AG04449 (cell line): ENCODE results near the gene CHMP2A.

Source experiments
- CTCF ChIA-PET: fragments of 350-600 bp; formaldehyde crosslinking; extraction: SDS; loops from one replicate; lab custom pipeline; 2021; ENCODE audit warnings: antibody characterized with exemption; lab: Yijun Ruan, JAX
- POLR2A ChIA-PET: fragments of 400-600, 350-600 bp; formaldehyde crosslinking; extraction: SDS; loops from one replicate; lab custom pipeline; 2020; ENCODE audit warnings: antibody characterized with exemption, inconsistent platforms; lab: Yijun Ruan, JAX
- DNase-seq: peaks from one replicate; pipeline ENCODE4 v3.0.0-alpha.2; 2010; ENCODE audit warnings: low read depth, low spot score
- H3K4me3 ChIP-seq: 2 replicates; pipeline ENCODE4 v1.5.1; 2011; ENCODE audit warnings: low read depth, mild to moderate bottlenecking, control low read depth, low read length
- TF ChIP-seq, protein P1 (sequence below): IDR thresholded peaks from one replicate; pipeline ENCODE4 v1.5.1; 2011; ENCODE audit warnings: mild to moderate bottlenecking, moderate library complexity, low read length, control low read depth, inconsistent platforms; ENCODE audit not compliant: insufficient read depth; ENCODE audit errors: missing control alignments

CHMP2A gene

DNA sequence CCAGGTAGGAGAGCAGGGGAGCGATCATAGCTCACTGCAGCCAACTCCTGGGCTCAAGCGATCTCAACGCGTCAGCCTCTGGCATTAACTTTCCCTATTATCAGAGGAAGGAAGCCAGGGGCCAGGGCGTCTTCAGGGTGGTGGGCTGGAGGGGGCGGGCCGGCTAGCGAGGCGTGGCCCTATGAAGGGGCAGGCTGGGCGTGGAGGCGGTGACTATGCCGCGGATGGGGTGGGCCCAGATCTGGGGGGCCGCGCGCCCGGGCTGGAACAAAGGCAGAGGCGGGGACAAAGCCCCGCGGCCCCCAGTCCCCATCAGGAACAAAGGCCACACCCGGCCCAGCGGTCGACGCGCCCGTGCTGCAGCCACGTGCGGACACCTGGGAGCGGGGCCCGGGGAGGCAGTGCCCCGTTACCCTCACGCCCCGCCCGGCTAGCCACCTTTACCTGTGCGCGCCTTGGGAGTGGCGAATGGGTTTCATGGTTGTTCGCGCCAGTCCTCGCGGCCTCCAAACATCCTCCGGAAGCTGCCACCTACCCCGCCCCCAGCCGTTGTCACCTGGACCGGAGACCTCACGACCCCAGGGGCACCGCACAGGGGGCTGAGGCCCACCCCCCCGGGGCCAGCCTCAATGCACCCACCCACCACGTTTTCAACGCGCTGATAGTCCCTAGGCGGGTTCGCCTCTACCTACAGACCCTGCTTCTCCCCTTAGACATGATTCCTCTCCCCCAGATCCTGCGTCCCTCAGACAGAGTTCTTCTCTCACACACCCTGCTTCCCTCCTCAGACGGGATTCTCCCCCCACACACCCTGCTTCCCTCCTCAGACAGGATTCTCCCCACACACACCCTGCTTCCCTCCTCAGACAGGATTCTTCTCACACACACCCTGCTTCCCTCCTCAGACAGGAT is 16.4 kb downstream of the CHMP2A start:
- POLR2A ChIA-PET: no interaction called here

DNA sequence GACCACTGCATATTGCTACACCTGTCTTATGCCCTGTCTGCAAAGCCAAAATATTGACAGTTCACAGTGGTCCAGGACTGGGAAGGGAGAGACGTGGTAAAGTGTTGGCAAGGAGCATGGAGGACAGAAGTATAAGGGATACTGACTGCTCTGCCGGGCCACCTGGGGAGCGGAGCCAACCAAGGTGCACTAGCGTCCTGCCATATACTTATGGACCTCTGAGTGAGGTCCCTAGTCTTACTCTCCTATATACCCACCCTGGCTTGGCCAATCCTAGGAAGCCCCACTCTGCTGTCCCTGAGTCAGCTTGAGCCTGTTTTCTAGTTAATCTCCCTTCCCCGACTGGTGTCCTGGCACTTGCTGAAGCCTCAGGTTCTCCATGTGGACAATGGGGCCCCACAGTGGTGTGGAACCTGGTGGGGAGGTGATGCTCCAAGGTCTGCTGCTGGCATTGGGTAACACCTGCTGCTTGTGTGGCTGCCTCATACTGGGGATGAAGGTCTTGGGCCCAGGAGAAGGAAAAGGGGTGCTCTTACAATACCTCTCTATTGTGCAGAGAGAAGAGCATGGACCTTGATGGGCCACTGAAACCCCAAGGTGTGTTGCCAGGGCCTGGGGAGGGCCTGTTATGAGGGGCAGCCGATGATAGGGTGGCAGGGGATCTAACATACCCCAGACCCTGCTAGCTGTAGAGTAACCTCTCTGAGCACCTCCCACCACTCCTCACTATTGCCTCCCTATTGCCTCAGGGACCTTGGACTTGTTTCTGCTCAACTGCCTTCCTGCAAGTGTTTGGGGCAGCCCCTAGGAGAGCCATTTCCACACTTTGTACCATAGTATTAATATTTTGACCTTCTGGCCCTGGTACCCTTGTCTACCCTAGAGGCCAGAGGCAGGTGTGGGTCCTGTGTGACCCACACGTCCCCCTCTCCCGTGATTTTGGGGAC is 17.8 kb downstream of the CHMP2A start:
- DNase-seq: no peak
- no peak overlapping the region for H3K4me3 ChIP-seq
- ChIA-PET CTCF (interaction anchor here (1.0 kb wide), 2 partner anchors 16 to 18 kb away, joined by 3 read pairs; no protein-coding TSS in a partner anchor), POLR2A (interaction anchor here (0.6 kb wide), 1 partner anchor 16 kb away, joined by 4 read pairs; no protein-coding TSS in a partner anchor)
- TF ChIP-seq, protein P1, sequence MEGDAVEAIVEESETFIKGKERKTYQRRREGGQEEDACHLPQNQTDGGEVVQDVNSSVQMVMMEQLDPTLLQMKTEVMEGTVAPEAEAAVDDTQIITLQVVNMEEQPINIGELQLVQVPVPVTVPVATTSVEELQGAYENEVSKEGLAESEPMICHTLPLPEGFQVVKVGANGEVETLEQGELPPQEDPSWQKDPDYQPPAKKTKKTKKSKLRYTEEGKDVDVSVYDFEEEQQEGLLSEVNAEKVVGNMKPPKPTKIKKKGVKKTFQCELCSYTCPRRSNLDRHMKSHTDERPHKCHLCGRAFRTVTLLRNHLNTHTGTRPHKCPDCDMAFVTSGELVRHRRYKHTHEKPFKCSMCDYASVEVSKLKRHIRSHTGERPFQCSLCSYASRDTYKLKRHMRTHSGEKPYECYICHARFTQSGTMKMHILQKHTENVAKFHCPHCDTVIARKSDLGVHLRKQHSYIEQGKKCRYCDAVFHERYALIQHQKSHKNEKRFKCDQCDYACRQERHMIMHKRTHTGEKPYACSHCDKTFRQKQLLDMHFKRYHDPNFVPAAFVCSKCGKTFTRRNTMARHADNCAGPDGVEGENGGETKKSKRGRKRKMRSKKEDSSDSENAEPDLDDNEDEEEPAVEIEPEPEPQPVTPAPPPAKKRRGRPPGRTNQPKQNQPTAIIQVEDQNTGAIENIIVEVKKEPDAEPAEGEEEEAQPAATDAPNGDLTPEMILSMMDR: no peak

More for the DNA sequence above, 16.4 kb downstream of the CHMP2A start:
- DNase-seq: no peak
- TF ChIP-seq, protein P1: no peak
- H3K4me3 ChIP-seq: peak overlapping the region; percentile 15; the same call in 1 of the 2 replicates
- CTCF ChIA-PET: interaction anchor here (1.0 kb wide), 2 partner anchors 17 to 19 kb away, joined by 3 read pairs; no protein-coding TSS in a partner anchor

DNA sequence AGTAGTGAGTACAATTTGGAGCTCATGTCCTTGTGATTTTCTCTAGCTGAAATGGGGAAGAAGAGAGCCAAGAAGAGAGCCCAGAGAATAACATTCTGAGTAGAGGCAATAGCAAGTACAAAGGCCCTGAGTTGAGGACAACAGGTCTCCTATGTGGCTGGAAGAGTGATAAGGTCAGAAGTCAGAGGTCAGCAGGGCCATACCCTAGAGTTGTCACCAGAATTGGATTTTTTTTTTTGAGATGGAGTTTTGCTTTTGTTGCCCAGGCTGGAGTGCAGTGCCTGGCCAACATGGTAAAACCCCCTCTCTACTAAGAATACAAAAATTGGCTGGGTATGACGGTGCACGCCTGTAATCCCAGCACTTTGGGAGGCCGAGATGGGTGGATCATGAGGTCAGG is 19.0 kb downstream of the CHMP2A start:
- no peak for DNase-seq
- TF ChIP-seq, protein P1: no peak
- POLR2A ChIA-PET: interaction anchor here (1.5 kb wide), 1 partner anchor 16 kb away, joined by 4 read pairs; the partner anchor contains the start of gene ZBTB45
- no peak overlapping the region for H3K4me3 ChIP-seq
- CTCF ChIA-PET: interaction anchor here (5.1 kb wide), 1 partner anchor 16 kb away, joined by 36 read pairs; the partner anchor contains the start of gene ZBTB45

DNA sequence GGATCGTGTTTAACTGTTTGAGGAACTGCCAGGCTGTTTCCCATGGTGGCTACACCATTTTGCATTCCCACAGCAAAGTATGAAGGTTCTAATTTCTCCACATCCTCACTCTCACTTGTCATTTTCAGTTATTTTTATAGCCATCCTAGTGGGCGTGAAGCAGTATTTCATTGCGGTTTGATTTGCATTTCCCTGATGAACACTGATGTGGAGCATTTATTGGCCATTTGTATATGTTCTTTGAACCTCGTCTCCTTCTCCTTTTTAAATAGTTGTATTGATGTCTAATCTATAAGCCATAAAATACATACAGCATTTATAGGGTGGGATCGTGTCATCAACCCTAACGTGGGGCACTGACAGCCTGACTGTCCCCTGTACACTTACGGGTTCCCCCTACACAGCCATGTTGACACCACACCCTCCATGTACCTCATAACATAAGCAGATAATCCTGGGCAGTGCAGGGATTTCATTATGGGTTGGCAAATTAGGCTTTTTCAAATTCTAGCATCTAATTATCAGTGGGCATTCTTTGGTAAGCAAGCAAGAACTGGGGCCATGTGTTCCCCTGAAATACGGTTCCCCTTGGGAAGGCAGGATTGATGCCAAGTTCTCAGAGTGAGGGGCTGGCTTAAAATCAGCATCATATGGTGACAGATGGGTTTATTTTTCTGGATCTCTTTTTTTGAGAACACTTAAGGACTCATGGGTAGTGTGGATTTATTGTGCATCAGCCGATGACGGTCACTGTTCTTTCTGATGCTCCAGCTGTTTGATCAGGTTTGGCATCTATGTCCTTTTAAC is 23.7 kb downstream of the CHMP2A start:
- TF ChIP-seq, protein P1: no peak
- ChIA-PET CTCF (interaction anchor here (5.1 kb wide), 1 partner anchor 12 kb away, joined by 36 read pairs; the partner anchor contains the start of gene ZBTB45), POLR2A (interaction anchor here (1.6 kb wide), 1 partner anchor 13 kb away, joined by 4 read pairs; the partner anchor contains the start of gene TRIM28)
- DNase-seq: no peak
- no peak overlapping the region for H3K4me3 ChIP-seq

DNA sequence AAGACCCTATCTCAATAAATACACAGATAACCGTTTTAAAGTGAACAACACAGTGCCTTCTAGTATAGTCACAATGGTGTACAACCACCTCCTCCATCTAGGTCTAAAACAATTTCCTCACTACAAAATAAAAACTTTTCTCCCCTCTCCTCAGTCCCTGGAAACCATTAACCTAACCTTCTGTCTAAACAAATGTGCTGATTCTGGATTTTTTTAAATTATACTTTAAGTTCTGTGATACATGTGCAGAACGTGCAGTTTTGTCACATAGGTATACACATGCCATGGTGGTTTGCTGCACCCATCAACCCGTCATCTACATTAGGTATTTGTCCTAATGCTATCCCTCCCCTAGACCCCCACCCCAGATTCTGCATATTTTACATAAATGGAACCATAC is 25.5 kb downstream of the CHMP2A start:
- TF ChIP-seq, protein P1: no peak
- CTCF ChIA-PET: interaction anchor here (2.6 kb wide), 1 partner anchor 10 kb away, joined by 17 read pairs; the partner anchor contains the start of gene ZBTB45

More for the DNA sequence above, 25.5 kb downstream of the CHMP2A start:
- DNase-seq: no peak
- POLR2A ChIA-PET: interaction anchor here (0.6 kb wide), 1 partner anchor 16 kb away, joined by 3 read pairs; no protein-coding TSS in a partner anchor
- no peak overlapping the region for H3K4me3 ChIP-seq
